OCI-LY7 (cell line): ENCODE measurements around the gene LAMC1.

ENCODE experiments used
- CTCF ChIP-seq: fragments of 200-600 bp; sonication (generic); conservative IDR thresholded peaks from 2 replicates; pipeline ENCODE4 v1.5.1; 2014; ENCODE audit warnings: mild to moderate bottlenecking, antibody characterized with exemption, low read length, moderate library complexity, mixed read lengths
- EZH2phosphoT487 ChIP-seq: fragments of 200-600 bp; sonication (generic); IDR thresholded peaks from 2 replicates; pipeline ENCODE4 v1.6.1; 2018; ENCODE audit warnings: low read depth, borderline replicate concordance, mild to moderate bottlenecking, mixed run types, antibody characterized with exemption, low read length, moderate library complexity, mixed read lengths

- TF ChIP-seq CTCF: no peak
- no peak for TF ChIP-seq EZH2phosphoT487
Observed at GRCh38 chr1:183080406-183080805, 57.2 kb downstream of the LAMC1 start.
